ENCODE results near the gene NME7.
"Not testable (repeated sequence)": the region's sequence is repeated elsewhere in the genome, so short reads cannot be mapped to it uniquely, and the experiment has no call there.

GRCh38 chr1:169281562-169281961 lies 86.0 kb downstream of the NME7 start:
- not testable (repeated sequence) for TF ChIP-seq CTCF (IDR thresholded peaks at IDR 0.05 in 8 of 11, conservative IDR thresholded peaks at IDR 0.05 in 3 of 11); POLR2A (IDR thresholded peaks at IDR 0.05); POLR2AphosphoS5 (IDR thresholded peaks at IDR 0.05)
